ENCODE data around the gene HOXA1. TPM values are rescaled to one million over a fixed set of nuclear protein-coding genes. Genes with fewer than 3 reads are reported as not detected.

Gene HOXA1
- total RNA-seq, 1 donor from 2014 or later = 0.77 TPM

DNA sequence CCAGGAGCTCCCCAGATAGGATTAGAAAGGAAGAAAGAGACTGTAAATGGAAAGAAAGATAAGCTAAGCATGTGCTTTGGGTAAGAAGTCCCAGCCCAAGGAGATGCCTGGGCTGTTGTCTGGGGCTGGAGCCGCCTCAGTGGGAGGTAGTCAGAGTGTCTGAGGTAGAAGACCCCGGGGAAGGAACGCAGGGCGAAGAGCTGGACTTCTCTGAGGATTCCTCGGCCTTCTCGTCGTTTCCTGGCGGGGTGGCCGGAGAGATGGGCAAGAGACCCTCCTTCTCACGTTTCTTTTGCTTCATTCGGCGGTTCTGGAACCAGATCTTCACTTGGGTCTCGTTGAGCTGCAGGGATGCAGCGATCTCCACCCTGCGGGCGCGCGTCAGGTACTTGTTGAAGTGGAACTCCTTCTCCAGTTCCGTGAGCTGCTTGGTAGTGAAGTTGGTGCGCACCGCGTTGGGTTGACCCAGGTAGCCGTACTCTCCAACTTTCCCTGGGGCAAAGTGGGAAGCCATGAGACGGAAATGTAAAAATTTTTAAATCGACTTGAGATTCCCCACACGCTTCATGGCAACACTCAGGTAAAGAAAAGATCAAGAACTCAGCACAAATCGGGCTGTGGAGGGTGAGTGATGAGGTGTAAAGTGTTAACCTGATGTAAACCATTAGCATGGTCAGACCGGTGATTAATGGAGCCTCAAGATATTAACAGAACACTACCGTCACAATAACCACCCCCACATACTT, 1.3 kb downstream of the HOXA1 start:
- intact Hi-C loops (cut with DNase I) = no loop called here
- Histone ChIP-seq H3K4me3 (no peak overlapping the region), H3K9me3 (no peaks in the 10 kb centered on the region), H3K27me3 (ENCODE audit: low read depth) (peaks cover 45% of the 10 kb centered on the region), H3K4me1 (peaks cover 25% of the 10 kb centered on the region), H3K27ac (no peak overlapping the region), H3K36me3 (no peaks in the 10 kb centered on the region)
- no peak for ATAC-seq
- TF ChIP-seq, protein P1, sequence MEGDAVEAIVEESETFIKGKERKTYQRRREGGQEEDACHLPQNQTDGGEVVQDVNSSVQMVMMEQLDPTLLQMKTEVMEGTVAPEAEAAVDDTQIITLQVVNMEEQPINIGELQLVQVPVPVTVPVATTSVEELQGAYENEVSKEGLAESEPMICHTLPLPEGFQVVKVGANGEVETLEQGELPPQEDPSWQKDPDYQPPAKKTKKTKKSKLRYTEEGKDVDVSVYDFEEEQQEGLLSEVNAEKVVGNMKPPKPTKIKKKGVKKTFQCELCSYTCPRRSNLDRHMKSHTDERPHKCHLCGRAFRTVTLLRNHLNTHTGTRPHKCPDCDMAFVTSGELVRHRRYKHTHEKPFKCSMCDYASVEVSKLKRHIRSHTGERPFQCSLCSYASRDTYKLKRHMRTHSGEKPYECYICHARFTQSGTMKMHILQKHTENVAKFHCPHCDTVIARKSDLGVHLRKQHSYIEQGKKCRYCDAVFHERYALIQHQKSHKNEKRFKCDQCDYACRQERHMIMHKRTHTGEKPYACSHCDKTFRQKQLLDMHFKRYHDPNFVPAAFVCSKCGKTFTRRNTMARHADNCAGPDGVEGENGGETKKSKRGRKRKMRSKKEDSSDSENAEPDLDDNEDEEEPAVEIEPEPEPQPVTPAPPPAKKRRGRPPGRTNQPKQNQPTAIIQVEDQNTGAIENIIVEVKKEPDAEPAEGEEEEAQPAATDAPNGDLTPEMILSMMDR (IDR thresholded peaks at IDR 0.05) = no peak
- no peak for DNase-seq

GRCh38 chr7:27093184-27093895, 2.5 kb downstream of the HOXA1 start:
- peaks cover 49% of the 10 kb centered on the region for H3K27me3 ChIP-seq (ENCODE audit: low read depth)
- no peak overlapping the region for H3K4me3 ChIP-seq
- H3K27ac ChIP-seq = no peak overlapping the region
- ATAC-seq (no peak), DNase-seq (no peak)
- H3K9me3 ChIP-seq = no peaks in the 10 kb centered on the region
- TF ChIP-seq, protein P1 (IDR thresholded peaks at IDR 0.05) = no peak
- no peaks in the 10 kb centered on the region for H3K36me3 ChIP-seq
- H3K4me1 ChIP-seq = peaks cover 23% of the 10 kb centered on the region
- intact Hi-C loops (cut with DNase I) = no loop called here

DNA sequence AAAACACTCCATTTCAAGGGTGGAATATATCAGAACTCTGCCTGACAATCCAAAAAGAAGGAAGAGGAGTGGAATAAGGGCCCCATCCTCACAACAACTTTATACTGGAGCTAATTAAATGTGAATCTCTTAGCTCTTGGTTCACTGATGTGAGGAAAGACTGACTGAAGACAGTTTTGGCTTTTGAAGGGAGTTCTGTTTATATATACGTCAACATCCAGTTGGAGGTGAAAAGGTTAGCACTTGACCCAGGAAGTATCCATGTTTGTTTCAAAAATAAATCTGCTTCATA, 3.0 kb downstream of the HOXA1 start:
- Histone ChIP-seq H3K4me1 (peaks cover 17% of the 10 kb centered on the region), H3K9me3 (no peaks in the 10 kb centered on the region), H3K4me3 (no peak overlapping the region), H3K27me3 (ENCODE audit: low read depth) (peaks cover 51% of the 10 kb centered on the region), H3K27ac (no peak overlapping the region), H3K36me3 (no peaks in the 10 kb centered on the region)
- DNase-seq (no peak), ATAC-seq (no peak)
- intact Hi-C loops (cut with DNase I) = no loop called here
- TF ChIP-seq, protein P1 (IDR thresholded peaks at IDR 0.05) = no peak

DNA sequence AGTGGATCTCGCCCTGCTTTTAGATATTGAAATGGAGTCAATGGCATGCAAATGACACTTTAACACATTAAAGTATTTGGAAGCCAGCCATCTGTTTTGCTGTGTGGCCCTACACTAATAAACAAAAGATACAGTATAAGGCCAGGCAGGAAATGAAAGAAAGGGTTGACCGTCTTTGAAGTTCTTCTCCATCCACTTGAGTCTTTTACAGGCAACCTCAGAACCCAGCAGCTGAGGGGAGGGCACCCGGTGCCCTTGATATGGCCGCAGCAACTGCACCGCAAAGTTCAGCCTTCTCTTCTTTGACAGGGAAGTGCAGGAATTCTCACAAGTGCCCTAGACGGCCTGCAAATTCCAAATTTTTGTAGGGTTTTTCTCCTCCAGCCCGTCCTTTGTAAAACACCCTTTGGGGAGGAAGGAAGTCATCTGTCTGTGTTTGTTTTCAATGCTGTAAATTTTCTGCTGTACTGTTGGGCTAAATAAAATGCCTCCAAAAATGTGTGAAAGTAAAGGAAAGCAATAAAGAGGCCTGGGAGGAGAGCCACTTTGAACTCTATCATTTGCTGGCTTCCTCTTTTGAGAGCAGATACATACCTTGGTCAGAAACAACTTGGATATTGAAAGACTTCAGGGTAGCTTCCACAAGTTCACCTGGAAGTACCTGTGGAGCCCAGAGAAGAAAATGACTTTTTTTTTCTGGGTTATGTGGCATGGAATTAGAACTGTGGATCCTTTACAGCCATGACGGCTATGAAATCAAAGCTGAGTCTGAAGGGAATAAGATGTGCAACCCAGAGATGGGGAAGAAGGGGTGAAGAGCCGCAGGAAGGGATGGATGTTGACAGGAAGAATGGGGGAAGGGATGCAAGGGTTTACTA, 3.6 kb downstream of the HOXA1 start:
- H3K4me3 ChIP-seq = no peak overlapping the region
- H3K27me3 ChIP-seq (ENCODE audit: low read depth) = peaks cover 54% of the 10 kb centered on the region
- no peaks in the 10 kb centered on the region for H3K36me3 ChIP-seq
- no peak for DNase-seq
- no peak for ATAC-seq
- H3K9me3 ChIP-seq = no peaks in the 10 kb centered on the region
- H3K4me1 ChIP-seq = peaks cover 11% of the 10 kb centered on the region
- H3K27ac ChIP-seq = no peak overlapping the region
- TF ChIP-seq, protein P1 (IDR thresholded peaks at IDR 0.05) = no peak
- intact Hi-C loops (cut with DNase I) = no loop called here

DNA sequence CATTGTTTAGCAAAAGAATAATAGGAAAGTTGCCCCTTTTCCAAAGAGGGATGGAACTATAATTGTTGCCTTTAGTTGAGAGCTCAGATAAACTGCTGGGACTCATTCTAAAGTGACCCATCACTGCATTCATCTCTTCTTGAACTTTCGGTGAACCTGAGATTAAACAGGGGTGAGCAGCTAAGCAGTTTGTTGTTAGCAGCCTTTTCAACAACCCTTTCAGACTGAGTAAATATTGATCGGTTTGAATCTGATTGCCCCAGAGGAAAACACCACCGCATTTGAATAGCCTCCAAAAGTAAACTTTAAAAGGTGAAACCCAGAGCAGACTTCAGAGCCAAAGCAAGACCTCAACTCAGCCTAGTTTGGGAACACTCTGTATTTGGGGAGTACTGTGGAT, 4.7 kb downstream of the HOXA1 start:
- Histone ChIP-seq H3K4me1 (peaks cover 10% of the 10 kb centered on the region), H3K36me3 (no peaks in the 10 kb centered on the region), H3K27ac (no peak overlapping the region), H3K4me3 (no peak overlapping the region), H3K9me3 (no peaks in the 10 kb centered on the region), H3K27me3 (ENCODE audit: low read depth) (peaks cover 62% of the 10 kb centered on the region)
- DNase-seq = no peak
- TF ChIP-seq, protein P1 (IDR thresholded peaks at IDR 0.05) = no peak
- intact Hi-C loops (cut with DNase I) = no loop called here
- ATAC-seq = no peak
